HG03442 (cell line): Measurements from ENCODE around the gene ZNF292.
"Not testable (repeated sequence)": the region's sequence is repeated elsewhere in the genome, so short reads cannot be mapped to it uniquely, and the experiment has no call there.

Experiments used
- ATAC-seq: cut with Tn5 transposase; IDR thresholded peaks from one replicate; pipeline ENCODE4 v1.9.1; 2021; ENCODE audit warnings: mild to moderate bottlenecking, moderate library complexity; ENCODE audit not compliant: unreplicated experiment

ZNF292 gene

GRCh38 chr6:87259791-87260190 is 104.4 kb downstream of the ZNF292 start:
- no peak for ATAC-seq

DNA sequence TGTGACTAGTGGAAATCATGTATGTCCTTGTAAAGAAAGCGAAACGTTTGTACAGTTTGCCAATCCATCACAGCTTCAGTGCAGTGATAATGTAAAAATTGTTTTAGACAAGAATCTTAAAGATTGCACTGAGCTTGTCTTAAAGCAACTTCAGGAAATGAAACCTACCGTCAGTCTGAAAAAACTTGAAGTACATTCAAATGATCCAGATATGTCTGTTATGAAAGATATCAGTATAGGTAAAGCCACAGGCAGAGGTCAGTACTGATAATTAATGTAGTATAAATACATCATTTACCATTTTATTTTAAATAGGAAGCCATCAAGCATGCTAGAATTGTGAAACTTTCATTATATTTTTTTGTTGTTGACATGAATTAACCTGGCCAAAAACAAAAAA is 106.2 kb downstream of the ZNF292 start:
- ATAC-seq: no peak

DNA sequence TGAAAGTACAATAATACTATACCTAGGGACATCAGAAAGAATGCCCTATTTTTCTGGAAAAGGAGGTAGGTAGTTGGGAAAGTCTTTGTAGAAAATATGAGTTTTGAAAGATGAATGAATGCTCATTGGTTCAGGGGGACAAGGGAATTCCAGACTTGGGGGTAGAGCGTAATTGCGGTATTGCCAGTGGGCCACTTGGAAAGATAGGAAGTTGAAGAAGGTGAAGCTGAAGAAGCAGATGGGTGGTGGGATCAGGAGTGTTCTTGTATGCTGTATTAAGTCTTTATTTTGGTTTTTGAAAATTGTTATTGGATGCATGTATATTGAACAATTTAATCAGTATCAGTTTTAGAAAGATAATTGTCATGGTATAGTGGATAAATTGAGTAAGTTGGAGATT is 109.1 kb downstream of the ZNF292 start:
- ATAC-seq: no peak

- no peak for ATAC-seq
These were observed 119.4 kb downstream of the ZNF292 start for GRCh38 chr6:87274660-87275274.

- no peak for ATAC-seq
These were observed 121.3 kb downstream of the ZNF292 start for GRCh38 chr6:87276624-87277023.

DNA sequence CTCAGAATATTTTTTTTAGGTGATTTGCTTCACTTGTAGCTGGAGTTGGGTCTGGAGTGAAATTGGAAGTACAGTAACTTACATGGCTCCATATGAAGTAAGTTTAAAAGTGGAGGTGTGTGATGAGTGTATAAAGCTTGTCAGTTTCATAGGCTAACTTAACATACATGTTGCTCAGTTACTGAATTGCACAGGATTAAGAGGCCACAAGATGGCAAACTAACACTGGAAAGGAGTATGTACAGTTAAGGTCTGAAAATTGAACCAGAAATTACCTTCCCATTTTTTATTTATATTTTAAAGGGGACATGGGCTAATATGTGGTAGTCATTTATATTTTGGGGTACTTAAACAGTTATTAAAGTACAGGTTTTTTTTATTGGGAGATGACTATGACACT is 121.8 kb downstream of the ZNF292 start:
- no peak for ATAC-seq

DNA sequence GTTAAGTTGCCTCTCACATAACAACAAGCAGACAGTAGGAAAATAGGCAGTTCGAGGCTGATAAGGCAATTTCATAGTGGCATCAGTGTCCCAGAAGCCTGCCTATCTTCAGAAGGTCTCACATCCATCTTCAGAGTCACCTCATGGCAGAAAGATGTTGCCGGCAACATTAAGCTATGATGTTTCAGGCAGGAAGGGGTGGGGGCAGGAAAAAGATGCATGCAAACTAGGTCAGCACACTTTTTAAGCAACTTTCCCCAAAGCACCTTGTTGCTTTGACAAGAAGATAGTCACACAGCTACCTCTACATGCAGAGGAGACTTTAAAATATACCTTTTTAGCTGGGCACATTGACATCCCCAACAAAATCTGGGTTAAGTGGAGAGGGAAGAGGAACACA is 123.8 kb downstream of the ZNF292 start:
- no peak for ATAC-seq

DNA sequence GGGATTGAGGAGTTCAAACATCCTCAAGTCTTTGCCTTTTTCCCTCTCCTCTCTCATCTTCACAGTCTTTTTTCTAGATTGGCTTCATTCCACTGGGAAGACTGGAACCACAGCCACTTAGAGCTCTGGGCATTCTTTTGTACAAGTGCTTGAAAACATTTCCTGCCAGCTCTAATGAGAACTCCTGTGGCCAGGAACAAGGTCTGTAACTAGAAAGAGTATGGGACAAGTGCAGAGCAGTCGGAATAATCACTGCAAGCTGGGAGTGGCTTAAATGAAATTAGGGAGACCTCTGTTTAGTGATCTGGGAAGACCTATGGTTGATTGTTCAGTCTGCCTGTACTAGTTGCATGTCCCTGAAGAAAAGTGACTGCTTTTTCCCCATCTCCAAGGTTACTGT is 126.1 kb downstream of the ZNF292 start:
- ATAC-seq: no peak

DNA sequence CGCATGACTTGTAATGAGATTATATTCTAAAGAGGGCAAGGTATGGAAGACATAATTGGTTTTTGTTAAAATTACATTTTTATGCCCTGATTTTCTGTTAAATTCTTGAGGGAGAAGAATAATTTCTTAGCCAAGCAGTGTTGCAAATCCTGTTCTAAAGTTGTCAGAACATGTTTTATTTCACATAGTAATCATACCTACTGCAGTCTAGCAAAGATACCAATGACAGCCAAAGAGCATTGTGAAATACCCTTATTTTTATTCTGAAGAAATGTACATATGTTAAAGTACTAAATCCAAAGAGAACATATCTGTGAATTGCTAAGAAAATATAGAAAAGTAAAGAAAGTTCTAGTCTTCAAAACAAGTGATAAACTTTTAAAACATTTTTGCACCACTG is 127.4 kb downstream of the ZNF292 start:
- ATAC-seq: no peak

GRCh38 chr6:87283461-87283860 is 128.1 kb downstream of the ZNF292 start:
- ATAC-seq: no peak

- ATAC-seq: no peak
These were observed 131.9 kb downstream of the ZNF292 start for GRCh38 chr6:87287251-87287650.

DNA sequence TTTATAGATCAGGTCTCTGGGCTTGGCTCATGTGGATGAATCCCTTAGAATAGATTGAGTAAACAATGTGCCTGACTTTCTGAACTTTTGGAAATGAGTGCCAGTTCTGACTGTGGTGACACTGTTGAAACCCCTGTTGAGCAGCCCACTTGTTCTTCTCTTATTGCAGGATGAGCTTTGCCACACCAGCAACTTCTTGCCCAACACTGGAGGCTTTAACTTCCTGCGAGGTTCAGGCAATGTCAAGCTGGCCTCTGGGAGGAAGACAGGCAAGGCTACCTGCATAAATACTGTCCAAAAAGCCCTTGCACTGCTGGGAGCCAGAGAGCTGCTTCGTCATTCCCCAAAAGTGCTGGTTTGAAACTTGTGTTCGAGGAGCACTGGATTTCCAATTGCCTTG is 134.2 kb downstream of the ZNF292 start:
- no peak for ATAC-seq

- ATAC-seq: no peak
These were observed 136.5 kb downstream of the ZNF292 start for GRCh38 chr6:87291883-87292282.

GRCh38 chr6:87293526-87293925 is 138.2 kb downstream of the ZNF292 start:
- ATAC-seq: no peak

DNA sequence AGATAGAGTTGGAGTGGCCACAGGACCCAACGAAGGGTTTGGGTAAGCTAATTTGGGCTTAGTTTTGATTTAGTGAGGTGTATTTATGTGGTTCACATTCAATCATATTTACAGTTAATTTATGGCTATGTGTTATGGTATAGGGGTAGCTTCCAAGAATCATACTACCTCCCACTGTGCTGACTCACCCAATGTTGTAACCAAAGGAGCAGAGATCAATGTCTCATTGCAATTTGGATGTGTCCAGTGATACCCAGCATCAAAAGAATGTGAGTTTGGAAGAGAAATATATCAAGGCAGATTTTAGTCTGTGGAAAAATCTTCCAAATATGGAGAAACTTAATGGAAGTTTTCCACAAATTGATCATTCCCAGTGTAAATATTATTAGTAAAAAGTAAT is 141.8 kb downstream of the ZNF292 start:
- ATAC-seq: no peak

- not testable (repeated sequence) for ATAC-seq
These were observed 145.9 kb downstream of the ZNF292 start for GRCh38 chr6:87301277-87301676.

GRCh38 chr6:87308970-87309369 is 153.6 kb downstream of the ZNF292 start:
- ATAC-seq: no peak

DNA sequence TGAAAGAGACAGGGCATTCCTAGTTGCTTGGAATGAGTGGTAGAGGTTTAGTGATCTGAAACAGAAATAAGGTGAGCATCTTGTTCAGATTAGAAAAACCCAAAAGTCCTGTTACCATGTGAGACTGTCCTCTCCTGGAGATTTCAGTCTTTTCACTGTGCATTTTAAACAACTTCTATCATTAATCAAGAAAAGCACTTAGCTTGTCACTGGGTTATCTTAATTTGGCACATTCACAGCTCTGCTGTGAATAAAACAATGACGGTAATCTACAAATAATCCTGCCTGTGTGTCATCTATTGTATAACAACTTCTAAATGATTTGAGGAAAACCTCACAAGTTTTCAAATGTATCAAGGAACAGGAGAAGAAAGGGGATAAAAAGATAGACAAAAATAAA is 157.5 kb downstream of the ZNF292 start:
- no peak for ATAC-seq
